GM12864 (cell line): Measurements from ENCODE around the gene CHCHD1.

Experiments used
- DNase-seq: peaks from one replicate; pipeline ENCODE4 v3.0.0-alpha.2; 2011; ENCODE audit warnings: low read depth
- H3K4me3 ChIP-seq: 2 replicates; pipeline ENCODE4 v1.5.1; 2011; ENCODE audit warnings: mild to moderate bottlenecking, low read depth, low read length, control low read depth
- TF ChIP-seq, protein P1 (sequence below): IDR thresholded peaks from 2 replicates; pipeline ENCODE4 v1.5.1; 2011; ENCODE audit warnings: low read depth, mild to moderate bottlenecking, moderate library complexity, low read length, control low read depth, inconsistent platforms; ENCODE audit errors: missing control alignments

Gene CHCHD1

DNA sequence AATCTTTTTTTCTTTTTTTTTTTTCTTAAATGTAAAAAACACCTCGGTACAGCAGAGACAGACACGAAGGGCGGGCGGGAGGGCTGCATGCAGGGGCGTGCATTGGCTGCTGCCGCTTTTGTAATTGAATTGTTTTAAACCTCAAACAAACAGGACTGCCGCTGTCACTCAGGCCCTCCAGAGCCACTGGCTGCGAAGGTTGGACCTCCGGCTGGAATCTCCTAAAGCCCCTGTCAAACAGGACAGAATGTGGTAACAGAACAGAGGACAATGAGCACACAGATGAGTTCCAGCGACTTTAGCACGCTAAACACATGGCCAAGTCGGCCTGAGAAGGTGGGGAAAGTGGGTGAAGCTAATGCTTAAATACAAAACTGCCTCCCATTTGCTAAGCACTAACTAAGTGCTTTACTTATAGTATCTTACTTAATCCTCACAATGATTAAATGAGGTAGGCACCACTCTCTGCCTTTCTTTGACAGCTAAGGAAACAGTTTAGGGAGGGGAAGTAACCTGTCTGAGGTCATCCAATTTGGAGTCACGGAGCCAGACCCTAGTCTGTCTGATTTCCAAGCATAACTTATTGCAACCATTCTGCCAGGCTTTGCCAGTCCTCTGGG, 32.5 kb downstream of the CHCHD1 start:
- TF ChIP-seq, protein P1, sequence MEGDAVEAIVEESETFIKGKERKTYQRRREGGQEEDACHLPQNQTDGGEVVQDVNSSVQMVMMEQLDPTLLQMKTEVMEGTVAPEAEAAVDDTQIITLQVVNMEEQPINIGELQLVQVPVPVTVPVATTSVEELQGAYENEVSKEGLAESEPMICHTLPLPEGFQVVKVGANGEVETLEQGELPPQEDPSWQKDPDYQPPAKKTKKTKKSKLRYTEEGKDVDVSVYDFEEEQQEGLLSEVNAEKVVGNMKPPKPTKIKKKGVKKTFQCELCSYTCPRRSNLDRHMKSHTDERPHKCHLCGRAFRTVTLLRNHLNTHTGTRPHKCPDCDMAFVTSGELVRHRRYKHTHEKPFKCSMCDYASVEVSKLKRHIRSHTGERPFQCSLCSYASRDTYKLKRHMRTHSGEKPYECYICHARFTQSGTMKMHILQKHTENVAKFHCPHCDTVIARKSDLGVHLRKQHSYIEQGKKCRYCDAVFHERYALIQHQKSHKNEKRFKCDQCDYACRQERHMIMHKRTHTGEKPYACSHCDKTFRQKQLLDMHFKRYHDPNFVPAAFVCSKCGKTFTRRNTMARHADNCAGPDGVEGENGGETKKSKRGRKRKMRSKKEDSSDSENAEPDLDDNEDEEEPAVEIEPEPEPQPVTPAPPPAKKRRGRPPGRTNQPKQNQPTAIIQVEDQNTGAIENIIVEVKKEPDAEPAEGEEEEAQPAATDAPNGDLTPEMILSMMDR = no peak
- no peak overlapping the region for H3K4me3 ChIP-seq

DNA sequence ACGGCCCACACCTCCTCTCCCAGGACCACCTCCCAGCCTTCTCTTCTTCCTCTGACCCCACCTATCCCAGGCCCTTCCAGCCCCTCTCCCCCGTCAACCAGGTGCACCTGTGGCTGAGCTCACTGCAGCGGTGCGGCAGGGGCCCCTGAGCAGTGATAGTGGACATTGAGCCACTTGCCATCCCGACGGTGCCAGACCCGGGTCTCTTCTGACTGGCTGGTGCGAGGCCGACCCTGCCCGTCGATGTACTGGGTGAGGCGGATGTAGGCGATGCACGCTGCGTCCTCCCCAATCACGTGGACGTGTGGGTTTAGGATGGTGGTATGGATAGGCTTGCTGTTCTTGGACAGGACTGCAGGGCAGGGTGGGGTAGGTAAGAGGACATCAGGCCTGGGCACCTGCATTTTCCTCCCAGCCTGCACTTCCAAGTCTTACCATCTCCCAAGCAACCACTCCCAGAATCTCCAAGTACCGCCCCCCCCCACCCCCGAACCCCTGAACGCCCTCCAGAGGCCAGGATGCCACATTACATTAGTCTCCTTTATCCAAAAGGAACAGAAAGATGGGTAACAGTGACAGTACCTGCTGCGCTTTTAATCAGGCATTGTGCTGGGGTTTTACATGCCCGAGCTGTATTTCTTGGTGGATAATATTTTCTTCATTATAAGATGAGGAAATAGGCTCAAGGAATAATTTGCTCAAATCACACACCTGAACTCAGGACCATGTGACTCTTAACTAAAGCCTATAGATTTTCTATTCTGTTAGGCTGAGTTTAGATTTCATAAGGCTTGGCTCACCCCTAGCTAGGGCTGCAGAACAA, 33.3 kb downstream of the CHCHD1 start:
- no peak overlapping the region for H3K4me3 ChIP-seq
- TF ChIP-seq, protein P1 = peak; percentile 27
- DNase-seq = no peak

More for the DNA sequence above, 32.5 kb downstream of the CHCHD1 start:
- no peak for DNase-seq

DNA sequence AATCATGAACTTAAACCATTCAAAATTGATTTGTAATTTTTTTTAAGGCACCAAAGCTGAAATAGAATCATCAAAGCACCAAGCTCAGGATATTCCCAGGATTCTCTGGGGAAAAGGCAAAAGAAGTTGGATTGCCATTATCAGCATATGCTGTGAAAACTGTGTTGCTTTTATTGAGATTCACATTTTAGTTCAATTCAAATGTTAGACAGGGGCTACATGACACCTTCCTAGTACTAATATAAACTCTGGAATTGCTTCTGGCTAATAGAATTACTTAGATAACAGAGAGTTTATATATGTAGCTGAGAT, 33.8 kb downstream of the CHCHD1 start:
- no peak overlapping the region for H3K4me3 ChIP-seq
- no peak for DNase-seq
- TF ChIP-seq, protein P1 = no peak

DNA sequence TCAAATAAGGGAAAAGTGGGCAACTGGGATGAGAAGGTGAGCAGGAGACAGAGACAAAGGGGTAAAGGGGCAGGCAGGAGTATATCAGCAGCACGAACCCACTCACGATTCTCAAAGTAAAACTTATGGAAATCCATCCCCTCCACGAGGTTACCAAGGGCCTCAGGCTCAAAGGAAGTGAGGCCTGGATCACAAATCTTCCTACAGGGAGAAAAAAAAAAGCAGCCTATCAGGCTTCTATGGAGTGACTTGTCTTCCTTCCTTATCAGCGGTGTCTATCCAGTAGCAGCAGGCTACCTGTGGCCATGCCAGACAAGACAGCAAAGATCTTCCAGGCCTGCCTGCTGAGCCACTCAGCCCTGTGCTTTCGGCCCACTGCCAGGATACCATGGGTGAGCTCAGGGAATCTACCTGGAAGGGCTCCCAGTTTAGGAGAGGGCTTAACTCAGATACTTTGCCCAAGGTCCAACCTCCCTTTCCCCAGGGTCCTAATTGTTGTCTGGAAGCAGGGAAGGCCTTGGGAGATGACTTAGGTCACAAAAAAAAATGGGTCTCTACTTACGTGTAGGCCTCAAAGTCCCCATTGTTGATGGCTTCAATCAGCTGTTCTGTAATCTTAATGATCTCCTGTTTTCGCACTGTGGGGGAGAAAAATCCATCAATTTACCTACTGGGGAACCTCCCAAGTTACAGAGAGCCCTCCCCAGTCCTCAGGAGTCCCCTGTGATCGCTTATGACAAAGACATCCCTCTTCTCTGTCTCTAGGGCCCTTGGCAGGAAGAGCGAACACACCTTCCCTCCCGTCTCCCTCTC, 35.3 kb downstream of the CHCHD1 start:
- H3K4me3 ChIP-seq = no peak overlapping the region
- DNase-seq = no peak
- TF ChIP-seq, protein P1 = no peak

DNA sequence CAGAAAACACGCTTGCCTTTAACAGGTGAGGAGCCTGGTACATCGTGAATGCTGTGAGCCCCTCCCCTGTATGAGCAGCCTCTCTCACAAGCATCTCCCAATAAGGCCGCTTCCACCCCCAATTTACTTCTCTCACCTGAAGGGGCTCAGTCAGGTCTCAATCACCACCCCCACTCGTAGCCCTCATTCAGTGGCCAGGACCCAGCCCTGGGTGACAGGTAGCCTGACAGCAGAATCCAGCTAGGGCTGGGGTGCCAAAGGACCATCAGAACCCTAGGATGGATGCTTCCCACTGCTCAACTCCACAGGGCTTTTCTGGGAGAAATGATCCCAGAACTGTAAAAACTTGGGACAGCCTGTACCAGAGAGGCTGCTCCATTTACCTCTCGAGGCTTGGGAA, 36.0 kb downstream of the CHCHD1 start:
- H3K4me3 ChIP-seq = no peak overlapping the region
- no peak for DNase-seq
- TF ChIP-seq, protein P1 = no peak

DNA sequence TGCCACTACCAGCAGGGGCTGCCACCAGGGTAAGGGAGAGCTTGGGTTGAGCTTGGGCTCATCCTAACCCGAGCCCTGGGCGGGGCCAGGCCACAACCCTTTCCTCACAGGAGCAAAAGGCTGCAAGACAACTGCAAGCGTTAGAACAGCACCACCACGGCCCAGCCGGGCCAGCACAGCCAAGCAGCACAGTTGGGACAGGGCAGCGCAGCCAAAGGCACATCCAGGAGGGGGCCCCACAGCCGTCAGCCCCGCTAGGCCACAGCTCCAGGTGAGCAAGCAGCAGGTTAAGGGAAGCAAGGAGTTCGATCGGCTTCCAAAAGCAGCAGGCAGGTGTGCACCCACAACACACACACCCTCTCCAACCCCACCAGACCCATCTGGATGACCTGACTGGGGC, 36.6 kb downstream of the CHCHD1 start:
- no peak overlapping the region for H3K4me3 ChIP-seq
- DNase-seq = no peak
- TF ChIP-seq, protein P1 = peak; percentile 5
